H54 (cell line): ENCODE data around the gene ATG10.
A peak's percentile ranks its signal among the peaks of the same experiment; 100 is the strongest.

ENCODE experiments used
- DNase-seq: peaks from one replicate; pipeline ENCODE4 v3.0.0; 2011; ENCODE audit warnings: low spot score, mixed read lengths; ENCODE audit not compliant: insufficient read length
- FAIRE-seq: peaks from 3 replicates; lab custom pipeline; 2011; peaks lifted over from hg19 to GRCh38; lab: Jason Lieb, UNC
- POLR2A ChIP-seq: IDR thresholded peaks from 2 replicates; pipeline ENCODE4 v1.6.1; 2011; ENCODE audit warnings: low read depth, mild to moderate bottlenecking, low read length

ATG10 gene

DNA sequence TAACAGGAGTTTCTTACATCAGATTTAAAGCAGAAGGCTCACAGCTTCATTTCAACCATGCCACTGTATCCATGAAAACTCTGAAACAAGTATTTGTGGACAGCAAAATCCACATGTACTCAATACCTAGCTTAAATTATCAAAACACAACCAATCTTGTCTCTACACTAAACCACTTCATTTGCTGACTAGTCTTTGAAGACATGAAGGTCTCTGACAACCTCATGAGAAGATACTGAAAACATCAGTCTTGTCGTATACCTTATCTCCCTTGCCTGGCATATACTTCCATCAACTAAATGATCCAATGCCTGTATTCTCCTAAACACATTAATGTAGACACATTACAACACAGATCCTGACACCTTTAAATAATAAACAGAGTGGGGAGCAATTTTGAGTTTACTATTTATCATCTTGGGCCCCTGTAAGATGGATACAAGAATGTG is 303.4 kb downstream of the ATG10 start:
- DNase-seq = no peak
- FAIRE-seq = no peak
- TF ChIP-seq POLR2A = no peak

DNA sequence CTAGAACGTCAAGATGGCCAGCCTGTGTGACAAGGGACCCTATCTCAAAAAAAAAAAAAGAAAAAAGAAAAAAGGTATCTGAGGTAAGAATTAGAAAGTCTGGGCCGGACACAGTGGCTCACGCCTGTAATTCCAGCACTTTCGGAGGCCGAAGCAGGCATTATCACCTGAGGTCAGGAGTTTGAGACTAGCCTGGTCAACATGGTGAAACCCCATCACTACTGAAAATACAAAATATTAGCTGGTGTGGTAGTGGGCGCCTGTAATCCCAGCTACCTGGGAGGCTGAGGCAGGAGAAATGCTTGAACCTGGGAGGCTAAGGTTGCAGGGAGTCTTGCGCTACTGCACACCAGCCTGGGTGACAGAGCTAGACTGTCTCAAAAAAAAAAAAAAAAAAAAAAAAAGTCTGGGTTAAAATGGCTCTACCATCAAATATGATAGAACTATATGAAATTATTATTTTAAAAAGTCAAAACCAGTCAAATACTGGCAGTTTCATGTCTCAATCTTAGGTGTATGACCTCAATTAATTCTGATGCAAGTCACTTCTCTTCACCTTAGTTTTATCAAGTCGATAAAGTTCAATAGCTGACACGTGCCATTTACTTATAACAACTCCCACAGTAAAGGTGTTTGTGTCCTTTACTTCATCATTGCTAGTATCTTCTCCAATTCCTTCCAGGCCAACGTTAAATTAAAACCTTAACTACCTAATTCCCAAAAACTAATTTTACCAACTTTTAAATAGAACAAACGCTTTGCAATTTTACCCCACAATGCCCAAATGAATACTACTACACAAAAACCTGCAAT is 305.2 kb downstream of the ATG10 start:
- FAIRE-seq = no peak
- no peak for DNase-seq
- no peak for TF ChIP-seq POLR2A

DNA sequence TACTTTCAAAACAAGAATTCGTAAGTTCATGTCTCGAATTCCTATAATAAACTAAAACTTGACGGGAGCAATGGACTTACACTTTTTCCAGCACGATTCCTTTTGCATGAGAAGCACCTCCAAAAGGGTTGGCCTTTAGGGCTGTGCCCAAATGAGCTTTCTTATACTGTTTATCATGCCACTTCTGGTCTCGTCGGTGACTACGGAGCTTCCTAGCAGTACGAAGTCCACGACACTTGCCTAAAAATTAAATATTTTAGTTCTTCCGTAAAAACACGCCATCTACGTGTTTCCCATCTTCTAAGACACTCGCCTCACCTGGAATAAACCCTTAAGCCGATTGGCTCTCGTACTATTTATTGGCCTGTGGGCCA is 305.8 kb downstream of the ATG10 start:
- TF ChIP-seq POLR2A = no peak
- DNase-seq (no peak), FAIRE-seq (no peak)

DNA sequence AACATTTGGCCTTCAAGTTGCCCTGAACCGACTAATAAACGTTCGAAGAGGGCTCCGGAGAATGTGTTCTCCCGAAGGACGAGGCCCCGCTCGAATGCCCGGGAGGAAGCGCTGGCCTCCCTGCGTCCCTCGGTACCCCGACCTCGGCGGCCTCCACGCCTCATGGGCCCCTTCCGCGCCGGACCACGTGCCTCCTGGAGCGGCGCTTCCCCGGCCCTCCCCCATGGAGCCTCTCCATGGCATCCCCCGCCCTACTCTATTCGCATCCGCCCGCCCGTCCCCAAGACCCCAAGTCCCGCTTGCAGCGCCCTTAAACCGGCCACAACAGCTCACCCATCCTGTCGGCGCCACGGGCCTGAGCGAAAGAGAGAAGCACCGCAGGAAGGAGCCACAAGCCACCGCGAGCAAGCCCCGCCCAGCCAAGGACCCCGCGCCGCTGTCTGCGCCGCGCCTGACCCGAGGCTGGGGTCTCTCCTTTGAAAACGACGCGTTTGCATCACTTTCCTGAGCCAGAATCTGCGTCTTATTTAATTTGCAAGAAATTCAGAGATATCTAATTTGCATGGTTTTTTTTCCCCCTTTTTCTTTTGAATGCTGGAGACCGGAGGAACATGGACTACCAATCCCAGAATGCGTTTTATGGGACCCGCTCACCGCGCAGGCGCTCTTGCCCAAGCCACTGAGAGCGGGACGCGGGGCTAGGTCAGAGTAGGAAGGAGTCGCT is 306.3 kb downstream of the ATG10 start, which contains the start of gene RPS23:
Gene RPS23, minus strand, starts transcription at position 368 of the 724 bp plus-strand sequence. Its CDS starts 31 bp downstream, at position 337.
- TF ChIP-seq POLR2A = peak; percentile 76
- peak; percentile 77 for DNase-seq
- peak; percentile 83 for FAIRE-seq

DNA sequence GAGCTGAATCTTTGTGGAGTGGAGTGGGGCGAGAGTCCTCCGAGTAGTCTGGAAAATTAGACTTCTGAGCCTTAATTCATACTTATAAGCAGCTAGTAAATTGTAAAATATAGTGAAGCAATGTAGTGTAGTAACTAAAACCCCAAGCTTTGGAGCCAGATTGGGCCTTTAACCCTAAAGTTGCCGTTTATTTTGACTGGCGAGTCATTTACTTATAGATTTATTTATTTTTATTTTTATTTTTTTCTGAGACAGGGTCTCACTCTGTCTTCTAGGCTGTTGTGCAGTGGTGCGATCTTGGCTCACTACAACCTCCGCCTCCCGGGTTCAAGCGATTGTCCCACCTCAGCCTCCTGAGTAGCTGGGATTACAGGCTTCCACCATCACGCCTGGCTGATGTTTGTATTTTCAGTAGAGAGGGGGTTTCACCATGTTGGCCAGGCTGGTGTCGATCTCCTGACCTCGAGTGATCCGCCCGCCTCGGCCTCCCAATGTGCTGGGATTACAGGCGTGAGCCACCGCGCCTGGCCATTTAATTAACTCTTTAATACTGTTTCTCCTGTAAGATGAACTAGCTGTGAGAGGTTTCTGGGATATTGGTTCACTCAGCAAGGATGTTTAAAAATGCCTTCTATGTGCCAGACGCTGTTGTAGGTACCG is 307.0 kb downstream of the ATG10 start:
- DNase-seq = no peak
- no peak for FAIRE-seq
- no peak; the same call in 1 of the 2 replicates for TF ChIP-seq POLR2A

DNA sequence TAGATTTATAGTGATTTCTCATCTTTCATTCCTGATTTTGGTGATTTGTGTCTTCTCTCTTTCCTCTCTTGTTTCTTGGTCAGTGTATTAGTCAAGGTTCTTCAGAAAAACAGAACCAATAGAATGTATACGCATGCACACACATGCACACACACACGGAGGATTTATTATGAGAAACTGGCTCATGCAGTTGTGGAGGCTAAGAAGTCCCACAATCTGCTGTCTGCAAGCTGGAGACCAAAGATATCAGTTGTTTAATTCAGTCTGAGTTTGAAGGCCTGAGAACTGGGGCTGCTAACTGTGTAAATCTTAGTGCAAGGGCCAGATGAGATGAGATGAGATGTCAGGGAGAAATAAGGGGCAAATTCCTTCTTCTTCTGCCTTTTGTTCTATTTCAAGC is 312.1 kb downstream of the ATG10 start:
- no peak for TF ChIP-seq POLR2A
- FAIRE-seq (no peak), DNase-seq (no peak)

DNA sequence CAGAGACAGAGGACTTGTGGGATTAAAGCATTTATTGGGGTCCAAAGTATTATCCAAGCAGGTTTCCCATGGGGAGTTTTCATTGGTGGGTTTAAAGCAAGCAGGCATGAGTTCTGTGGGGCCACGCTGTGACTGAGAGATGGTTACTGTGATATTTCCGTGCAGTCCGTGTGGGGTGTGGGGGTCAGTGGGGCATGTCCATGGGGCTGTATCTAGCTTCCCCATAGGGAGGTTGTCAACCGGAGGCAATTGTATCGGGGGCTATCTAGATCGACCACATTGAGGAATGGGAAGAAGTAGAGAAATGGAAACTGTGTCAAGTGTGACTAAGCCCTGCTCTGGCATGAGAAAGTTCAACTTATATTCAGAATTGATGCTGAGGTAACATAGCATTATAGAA is 313.4 kb downstream of the ATG10 start:
- TF ChIP-seq POLR2A = no peak
- FAIRE-seq (no peak), DNase-seq (no peak)

DNA sequence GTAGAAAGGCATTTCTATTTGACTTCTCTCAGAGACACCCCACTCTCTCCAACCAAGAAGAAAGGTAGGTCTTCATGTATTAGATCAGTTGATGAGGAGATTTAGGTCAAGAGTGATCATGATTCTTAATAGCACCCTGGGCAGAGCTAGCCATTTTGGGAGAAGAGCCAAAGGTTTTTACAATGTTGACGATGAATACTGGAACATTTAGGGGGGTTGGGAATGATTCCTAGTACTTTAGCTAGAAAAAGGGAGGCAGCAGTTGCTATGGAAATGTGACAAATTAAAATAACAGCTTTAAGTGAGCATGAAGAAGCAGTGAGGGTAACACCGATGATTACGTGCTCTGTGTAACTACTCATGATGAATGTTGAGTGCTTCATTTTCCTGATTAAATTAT is 315.8 kb downstream of the ATG10 start:
- no peak for TF ChIP-seq POLR2A
- FAIRE-seq = no peak
- DNase-seq = no peak

DNA sequence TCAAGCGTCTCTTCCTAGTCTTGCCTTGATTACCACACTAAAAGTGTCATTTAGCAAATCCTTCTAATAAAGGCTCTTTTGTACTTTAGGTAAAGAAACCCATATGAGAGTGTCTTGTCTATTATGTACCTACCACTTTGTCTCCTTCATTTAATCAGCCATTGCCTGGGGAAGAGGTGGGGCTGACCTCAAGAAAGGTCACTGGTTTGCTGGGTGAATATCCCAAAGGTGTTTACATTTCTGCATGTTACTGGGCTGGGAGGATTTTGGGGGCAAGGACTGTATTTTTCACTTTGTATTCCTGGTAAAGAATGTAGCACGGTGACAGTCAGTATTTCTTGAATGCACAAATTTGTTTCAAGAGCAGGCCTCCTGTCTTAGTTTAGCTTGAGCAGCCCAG is 318.2 kb downstream of the ATG10 start:
- no peak for TF ChIP-seq POLR2A
- FAIRE-seq (no peak), DNase-seq (no peak)

DNA sequence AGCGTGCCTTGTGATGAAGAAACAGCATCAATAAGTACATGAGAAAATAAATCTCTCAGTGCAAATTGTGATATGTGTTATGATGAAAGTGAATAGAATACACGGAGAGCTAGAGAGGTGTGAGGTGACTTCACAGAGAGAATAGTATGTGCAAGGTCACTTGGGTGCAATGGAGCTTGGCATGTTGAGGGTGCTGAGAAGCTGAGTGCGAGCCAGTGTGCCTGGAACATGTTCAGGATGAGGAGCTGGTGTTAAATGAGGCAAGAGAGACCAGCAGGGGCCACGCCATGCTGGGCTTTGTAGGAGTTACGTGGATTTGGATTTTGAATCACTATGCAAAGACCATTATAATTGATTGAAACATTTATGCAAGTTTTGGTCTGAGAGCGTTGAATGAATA is 319.1 kb downstream of the ATG10 start:
- DNase-seq = no peak
- TF ChIP-seq POLR2A = no peak
- no peak for FAIRE-seq

DNA sequence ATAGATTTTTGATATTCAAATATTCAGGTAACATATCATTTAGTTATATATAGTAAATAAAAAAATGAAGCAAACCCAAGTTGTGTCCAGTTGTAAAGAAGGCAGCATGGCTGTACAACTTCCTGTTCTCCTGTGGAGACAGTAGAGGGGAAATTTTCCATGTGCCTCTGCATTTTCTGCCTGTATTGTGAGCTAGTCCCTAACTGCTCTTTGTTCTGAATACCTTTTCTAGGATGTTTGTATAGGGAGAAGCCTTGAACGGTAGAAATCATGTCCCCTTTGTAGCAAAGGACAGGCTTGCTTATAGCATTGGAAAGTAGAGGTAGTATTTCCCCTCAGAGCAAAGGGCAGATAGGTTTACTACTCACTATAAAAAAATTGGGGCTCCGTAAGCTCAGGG is 319.6 kb downstream of the ATG10 start:
- DNase-seq = no peak
- no peak for FAIRE-seq
- TF ChIP-seq POLR2A = no peak

DNA sequence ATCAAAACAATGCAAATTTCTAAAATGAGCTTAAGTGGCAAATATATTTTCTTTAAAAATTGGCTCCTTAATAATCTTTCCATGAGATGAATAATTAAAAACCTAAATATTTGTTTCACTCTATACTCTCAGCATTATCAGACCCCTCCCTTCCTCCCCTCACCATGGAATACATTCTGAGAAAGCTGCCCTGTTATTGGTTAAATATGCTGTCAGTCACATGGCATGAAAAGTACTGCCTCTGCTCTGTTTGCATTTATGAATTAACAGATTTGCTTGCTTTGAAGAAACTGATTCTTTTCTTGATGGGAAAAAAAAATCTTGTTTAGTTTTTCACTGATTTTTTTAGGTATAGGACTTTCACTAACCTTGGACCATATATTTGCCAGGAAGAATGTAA is 323.3 kb downstream of the ATG10 start:
- FAIRE-seq = no peak
- TF ChIP-seq POLR2A = no peak
- DNase-seq = no peak

DNA sequence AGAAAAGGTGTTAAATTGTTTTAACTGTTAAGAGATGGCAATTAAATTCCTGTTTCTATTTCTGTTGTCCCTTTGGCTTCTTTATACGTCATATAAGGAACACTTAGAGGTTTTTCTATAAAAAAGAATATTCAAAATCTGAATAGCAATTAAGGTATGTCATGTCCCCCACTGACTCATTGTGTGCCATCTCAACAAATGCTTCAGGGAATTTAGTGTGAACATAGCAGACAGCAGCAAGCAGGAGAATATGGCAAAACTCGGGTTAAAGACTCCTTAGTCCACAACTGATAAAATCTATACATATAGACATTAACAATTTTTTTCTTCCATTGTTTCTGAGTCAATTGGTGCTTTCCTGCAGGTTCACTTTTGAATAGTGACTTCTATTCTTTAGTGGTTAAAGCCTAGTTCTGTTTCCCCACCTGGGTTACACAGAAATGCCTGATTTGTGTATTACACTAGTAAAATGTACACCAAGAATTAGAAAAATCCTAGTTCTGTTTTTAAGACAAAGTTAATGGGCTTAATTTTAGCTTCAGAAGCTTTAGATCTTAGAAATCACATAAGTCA is 324.2 kb downstream of the ATG10 start:
- no peak for FAIRE-seq
- no peak for TF ChIP-seq POLR2A

DNA sequence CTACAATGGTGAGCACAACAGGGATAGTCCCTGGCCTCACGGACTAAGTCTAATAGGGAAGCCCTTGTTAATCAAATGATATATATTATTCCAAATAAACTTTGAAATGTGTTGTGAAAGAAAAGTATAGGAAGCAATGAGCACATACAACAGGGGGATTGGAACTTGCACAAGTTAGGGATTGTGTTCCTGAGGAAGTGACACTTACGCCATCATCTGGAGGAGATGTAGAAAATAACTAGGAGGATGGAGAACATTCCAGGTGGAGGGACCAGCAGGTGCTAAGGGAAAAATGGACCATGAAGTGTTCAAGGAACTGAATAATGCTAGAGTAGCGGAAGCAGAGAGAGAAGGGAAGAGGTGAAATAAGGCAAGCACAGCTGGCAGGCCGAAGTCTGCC is 325.1 kb downstream of the ATG10 start:
- DNase-seq (no peak), FAIRE-seq (no peak)
- TF ChIP-seq POLR2A = no peak

More for the DNA sequence above, 324.2 kb downstream of the ATG10 start:
- DNase-seq = no peak
